Measurements from ENCODE around the gene VAV2. TPM values are rescaled to one million over a fixed set of nuclear protein-coding genes. Genes with fewer than 3 reads are reported as not detected.

VAV2 gene
- total and polyA plus RNA-seq, 2 experiments from 2014 or later, result 10.8 to 15.3 TPM

- Histone ChIP-seq H3K4me3 (no peak overlapping the region), H3K27ac (no peak overlapping the region), H3K36me3 (no peaks in the 10 kb centered on the region), H3K9me3 (ENCODE audit: low read depth) (no peaks in the 10 kb centered on the region), H3K4me1 (ENCODE audit: low read depth) (peaks cover 10% of the 10 kb centered on the region), H3K27me3 (no peaks in the 10 kb centered on the region)
- no peak for TF ChIP-seq CTCF (IDR thresholded peaks at IDR 0.05; ENCODE audit: low read depth, low read length)
- DNase-seq (ENCODE audit: low read depth in 1 of 2, low spot score in 1 of 2), result peak in 1 of 2 donors; percentile 90
These were observed 47.4 kb downstream of the VAV2 start for GRCh38 chr9:133944746-133945135.

- Histone ChIP-seq H3K4me1 (ENCODE audit: low read depth) (peaks cover 12% of the 10 kb centered on the region), H3K4me3 (no peak overlapping the region), H3K27me3 (no peaks in the 10 kb centered on the region), H3K36me3 (no peaks in the 10 kb centered on the region), H3K27ac (no peak overlapping the region), H3K9me3 (ENCODE audit: low read depth) (no peaks in the 10 kb centered on the region)
- DNase-seq (ENCODE audit: low read depth in 1 of 2, low spot score in 1 of 2), result no peak
- no peak for TF ChIP-seq CTCF (IDR thresholded peaks at IDR 0.05; ENCODE audit: low read depth, low read length)
These were observed 48.1 kb downstream of the VAV2 start for GRCh38 chr9:133943781-133944745.

- DNase-seq (ENCODE audit: low read depth in 1 of 2, low spot score in 1 of 2), result no peak
- TF ChIP-seq CTCF (IDR thresholded peaks at IDR 0.05; ENCODE audit: low read depth, low read length), result no peak
- Histone ChIP-seq H3K27me3 (no peaks in the 10 kb centered on the region), H3K4me1 (ENCODE audit: low read depth) (peaks cover 14% of the 10 kb centered on the region), H3K9me3 (ENCODE audit: low read depth) (no peaks in the 10 kb centered on the region), H3K4me3 (no peak overlapping the region), H3K36me3 (no peaks in the 10 kb centered on the region), H3K27ac (no peak overlapping the region)
These were observed 48.9 kb downstream of the VAV2 start for GRCh38 chr9:133943036-133943780.

GRCh38 chr9:133942206-133942975 lies 49.7 kb downstream of the VAV2 start:
- DNase-seq (ENCODE audit: low read depth in 1 of 2, low spot score in 1 of 2), result no peak
- H3K4me3 ChIP-seq, result no peak overlapping the region
- H3K9me3 ChIP-seq (ENCODE audit: low read depth), result no peaks in the 10 kb centered on the region
- no peak overlapping the region for H3K27ac ChIP-seq
- H3K27me3 ChIP-seq, result no peaks in the 10 kb centered on the region
- no peaks in the 10 kb centered on the region for H3K36me3 ChIP-seq
- TF ChIP-seq CTCF (IDR thresholded peaks at IDR 0.05; ENCODE audit: low read depth, low read length), result no peak
- H3K4me1 ChIP-seq (ENCODE audit: low read depth), result peaks cover 14% of the 10 kb centered on the region

- H3K36me3 ChIP-seq, result no peaks in the 10 kb centered on the region
- H3K27me3 ChIP-seq, result no peaks in the 10 kb centered on the region
- no peak overlapping the region for H3K4me3 ChIP-seq
- no peaks in the 10 kb centered on the region for H3K9me3 ChIP-seq (ENCODE audit: low read depth)
- H3K4me1 ChIP-seq (ENCODE audit: low read depth), result peaks cover 14% of the 10 kb centered on the region
- no peak for TF ChIP-seq CTCF (IDR thresholded peaks at IDR 0.05; ENCODE audit: low read depth, low read length)
- DNase-seq (ENCODE audit: low read depth in 1 of 2, low spot score in 1 of 2), result no peak
- H3K27ac ChIP-seq, result peak overlapping the region; percentile 68
These were observed 52.3 kb downstream of the VAV2 start for GRCh38 chr9:133939845-133940244.

All from cardiac muscle cell (in vitro differentiated cells and primary cell).